GM23338 (cell line): ENCODE data around the gene TBCC. TPM values are rescaled to one million over a fixed set of nuclear protein-coding genes. Genes with fewer than 3 reads are reported as not detected.
A peak's percentile ranks its signal among the peaks of the same experiment; 100 is the strongest.

Experiments used
- ATAC-seq: fragments of 200-7000 bp; cut with Tn5 transposase; 3 replicates; pipeline ENCODE4 v1.9.1; 2020
- DNase-seq: peaks from one replicate; pipeline ENCODE4 v3.0.0-alpha.2; 2015; ENCODE audit warnings: low spot score
- H2AFZ ChIP-seq: fragments of 200-600 bp; sonication (generic); 2 replicates; pipeline ENCODE4 v1.8.0; 2016; ENCODE audit warnings: antibody characterized with exemption, mild to moderate bottlenecking, moderate library complexity
- H3F3A ChIP-seq: fragments of 200-600 bp; sonication (generic); replicated peaks from 2 replicates; pipeline ENCODE4 v1.8.0; 2017; ENCODE audit warnings: antibody characterized with exemption, mixed run types, low read depth
- H3K27ac ChIP-seq: fragments of 200-600 bp; sonication (generic); 2 replicates; pipeline ENCODE4 v1.6.1; 2016; ENCODE audit warnings: low read depth
- H3K27me3 ChIP-seq: fragments of 200-600 bp; sonication (generic); 2 replicates; pipeline ENCODE4 v1.8.0; 2016; ENCODE audit warnings: mild to moderate bottlenecking, mixed run types, moderate library complexity; ENCODE audit not compliant: insufficient read depth
- H3K36me3 ChIP-seq: fragments of 200-600 bp; sonication (generic); 2 replicates; pipeline ENCODE4 v1.8.0; 2016; ENCODE audit warnings: mild to moderate bottlenecking; ENCODE audit not compliant: insufficient read depth
- H3K4me1 ChIP-seq: fragments of 200-600 bp; sonication (generic); 2 replicates; pipeline ENCODE4 v1.8.0; 2016; ENCODE audit warnings: mild to moderate bottlenecking, moderate library complexity; ENCODE audit not compliant: insufficient read depth
- H3K4me2 ChIP-seq: fragments of 200-600 bp; sonication (generic); 2 replicates; pipeline ENCODE4 v1.7.1; 2017; ENCODE audit warnings: mixed run types
- H3K4me3 ChIP-seq: fragments of 200-600 bp; sonication (generic); 2 replicates; pipeline ENCODE4 v1.6.1; 2016; ENCODE audit warnings: mixed run types
- H3K79me2 ChIP-seq: fragments of 200-600 bp; sonication (generic); replicated peaks from 2 replicates; pipeline ENCODE4 v1.8.0; 2017; ENCODE audit warnings: mild to moderate bottlenecking; ENCODE audit not compliant: insufficient read depth
- H3K9me2 ChIP-seq: fragments of 200-600 bp; sonication (generic); 2 replicates; pipeline ENCODE4 v1.8.0; 2017; ENCODE audit not compliant: insufficient read depth
- H4K20me1 ChIP-seq: fragments of 200-600 bp; sonication (generic); replicated peaks from 2 replicates; pipeline ENCODE4 v1.8.0; 2017; ENCODE audit warnings: mild to moderate bottlenecking; ENCODE audit not compliant: insufficient read depth
- H3K27ac Mint-ChIP-seq: 2 replicates; pipeline ENCODE4 v1.8.0; 2020; ENCODE audit warnings: inconsistent platforms, mild to moderate bottlenecking, moderate library complexity, mixed read lengths
- H3K27me3 Mint-ChIP-seq: 3 replicates; pipeline ENCODE4 v1.8.0; 2022; ENCODE audit warnings: low read depth, mild to moderate bottlenecking, moderate library complexity, mixed read lengths, inconsistent platforms; ENCODE audit not compliant: insufficient read depth, poor library complexity
- H3K36me3 Mint-ChIP-seq: 3 replicates; pipeline ENCODE4 v1.8.0; 2021; ENCODE audit warnings: low read depth, mild to moderate bottlenecking, inconsistent platforms, moderate library complexity, mixed read lengths
- H3K4me1 Mint-ChIP-seq: 3 replicates; pipeline ENCODE4 v1.8.0; 2020; ENCODE audit warnings: mild to moderate bottlenecking, inconsistent platforms, mixed read lengths
- H3K4me3 Mint-ChIP-seq: 3 replicates; pipeline ENCODE4 v1.8.0; 2021; ENCODE audit warnings: moderate library complexity, mild to moderate bottlenecking, inconsistent platforms, mixed read lengths
- H3K9me3 Mint-ChIP-seq: 3 replicates; pipeline ENCODE4 v1.8.0; 2020; ENCODE audit warnings: moderate library complexity, mild to moderate bottlenecking, inconsistent platforms, mixed read lengths
- CREB1 ChIP-seq: fragments of 250-450 bp; sonication (Bioruptor Pico); IDR thresholded peaks from 2 replicates; pipeline ENCODE4 v1.5.0; 2020; ENCODE audit warnings: low read depth, mild to moderate bottlenecking, moderate library complexity
- CTCF ChIP-seq, 2 experiments: fragments of 200-600 bp in 1 of 2; sonication (generic) in 1 of 2; conservative IDR thresholded peaks; 2 replicates each; pipeline versions ENCODE4 v1.5.1 to v1.6.1; 2016 to 2017; ENCODE audit warnings: antibody characterized with exemption in 2 of 2, low read depth in 2 of 2, mild to moderate bottlenecking in 2 of 2, moderate library complexity in 1 of 2
- EZH2 ChIP-seq: fragments of 200-600 bp; sonication (generic); IDR thresholded peaks from one replicate; pipeline ENCODE4 v1.8.0; 2017; ENCODE audit warnings: antibody characterized with exemption, mild to moderate bottlenecking, low read depth; ENCODE audit not compliant: unreplicated experiment
- EZH2phosphoT487 ChIP-seq: fragments of 200-600 bp; sonication (generic); IDR thresholded peaks from one replicate; pipeline ENCODE4 v1.8.1; 2018; ENCODE audit warnings: antibody characterized with exemption; ENCODE audit not compliant: unreplicated experiment
- JUNB ChIP-seq: IDR thresholded peaks from one replicate; pipeline ENCODE4 v1.6.1; 2016; ENCODE audit warnings: antibody characterized with exemption; ENCODE audit not compliant: unreplicated experiment
- POLR2AphosphoS5 ChIP-seq: IDR thresholded peaks from 2 replicates; pipeline ENCODE4 v1.6.1; 2016; ENCODE audit warnings: antibody characterized with exemption, low read depth
- REST ChIP-seq: IDR thresholded peaks from one replicate; pipeline ENCODE4 v1.6.1; 2018; ENCODE audit warnings: antibody characterized with exemption; ENCODE audit not compliant: unreplicated experiment
- STAT1 ChIP-seq: IDR thresholded peaks from one replicate; pipeline ENCODE4 v1.6.1; 2016; ENCODE audit warnings: antibody characterized with exemption; ENCODE audit not compliant: unreplicated experiment
- ZNF114 ChIP-seq: fragments of 250-450 bp; sonication (Bioruptor Pico); IDR thresholded peaks from 2 replicates; pipeline ENCODE4 v1.5.0; 2020; ENCODE audit warnings: mild to moderate bottlenecking, moderate library complexity
- ZNF331 ChIP-seq: fragments of 250-450 bp; sonication (Bioruptor Pico); IDR thresholded peaks from 2 replicates; pipeline ENCODE4 v1.5.0; 2020; ENCODE audit warnings: low read depth, mild to moderate bottlenecking, moderate library complexity
- ZNF462 ChIP-seq: fragments of 250-450 bp; sonication (Bioruptor Pico); IDR thresholded peaks from 2 replicates; pipeline ENCODE4 v1.5.0; 2020; ENCODE audit warnings: mild to moderate bottlenecking, moderate library complexity
- polyA plus RNA-seq: library from polyadenylated mRNA; unstranded; fragments of >200 nt; fragmentation: Nextera tagmentation; extraction: Ambion mirVana; gene quantifications from 2 replicates; pipeline ENCODE4 v1.2.1, GENCODE V29; 2016
- total RNA-seq: library from RNA; depleted of rRNA; stranded (reverse); fragments of >200 nt; shearing (Covaris generic); gene quantifications from 2 replicates; pipeline ENCODE4 v1.2.3, GENCODE V29; 2014

Gene TBCC
- total and polyA plus RNA-seq, 2 experiments from 2014 or later, result 45.0 to 48.3 TPM

- Mint-ChIP-seq H3K36me3 (peaks cover 13% of the 10 kb centered on the region), H3K27ac (peak within 1 kb of the TSS; percentile 98), H3K27me3 (peaks cover 26% of the 10 kb centered on the region), H3K4me1 (peaks cover 22% of the 10 kb centered on the region), H3K9me3 (no peaks in the 10 kb centered on the region; the same call in 2 of the 3 replicates), H3K4me3 (peak within 1 kb of the TSS; percentile 81)
- DNase-seq (peak; percentile 71), ATAC-seq (peak; percentile 19)
- no peaks in the 10 kb centered on the region for H3K27me3 ChIP-seq
- TF ChIP-seq REST (no peak), STAT1 (no peak), ZNF462 (CRISPR knock-in tag) (no peak), ZNF331 (CRISPR knock-in tag) (no peak), EZH2 (no peak), POLR2AphosphoS5 (no peak), CTCF (conservative IDR thresholded peaks at IDR 0.05; ENCODE audit: low read depth in 2 of 2) (no peak), JUNB (no peak), EZH2phosphoT487 (no peak), CREB1 (no peak), ZNF114 (CRISPR knock-in tag) (no peak)
- no peaks in the 10 kb centered on the region for H3K9me2 ChIP-seq
- H3K4me3 ChIP-seq, result peak within 1 kb of the TSS; percentile 68
- H4K20me1 ChIP-seq, result no peaks in the 10 kb centered on the region
- peaks cover 39% of the 10 kb centered on the region for H3K79me2 ChIP-seq
- H3F3A ChIP-seq, result 0 out of 2 replicates have a peak, but pooled peaks cover 4% of the 10 kb centered on the region
- no peak within 1 kb of the TSS for H2AFZ ChIP-seq
- peak within 1 kb of the TSS; percentile 70 for H3K4me2 ChIP-seq
- H3K36me3 ChIP-seq, result no peaks in the 10 kb centered on the region
- H3K27ac ChIP-seq, result peak within 1 kb of the TSS; percentile 100
- H3K4me1 ChIP-seq, result peaks cover 25% of the 10 kb centered on the region
These were observed 36.1 kb upstream of the TBCC start, which contains the start of gene BICRAL for GRCh38 chr6:42781796-42782688. TSS of gene BICRAL (plus strand) at chr6:42782052. CDS start at chr6:42822023, 39,971 bp downstream.
